OCI-LY3 (cell line): ENCODE data around the gene RAB11FIP5.
"Not testable (repeated sequence)": the region's sequence is repeated elsewhere in the genome, so short reads cannot be mapped to it uniquely, and the experiment has no call there.

Experiments used
- EZH2phosphoT487 ChIP-seq: fragments of 200-600 bp; shearing (Covaris generic); IDR thresholded peaks from 2 replicates; pipeline ENCODE4 v1.6.1; 2018; ENCODE audit warnings: antibody characterized with exemption, mixed run types, low read depth
- TF ChIP-seq, protein P1 (sequence below): fragments of 200-600, 300-600 bp; sonication (generic); IDR thresholded peaks from 2 replicates; pipeline ENCODE4 v1.5.1; 2014; ENCODE audit warnings: antibody characterized with exemption, low read length, low read depth

DNA sequence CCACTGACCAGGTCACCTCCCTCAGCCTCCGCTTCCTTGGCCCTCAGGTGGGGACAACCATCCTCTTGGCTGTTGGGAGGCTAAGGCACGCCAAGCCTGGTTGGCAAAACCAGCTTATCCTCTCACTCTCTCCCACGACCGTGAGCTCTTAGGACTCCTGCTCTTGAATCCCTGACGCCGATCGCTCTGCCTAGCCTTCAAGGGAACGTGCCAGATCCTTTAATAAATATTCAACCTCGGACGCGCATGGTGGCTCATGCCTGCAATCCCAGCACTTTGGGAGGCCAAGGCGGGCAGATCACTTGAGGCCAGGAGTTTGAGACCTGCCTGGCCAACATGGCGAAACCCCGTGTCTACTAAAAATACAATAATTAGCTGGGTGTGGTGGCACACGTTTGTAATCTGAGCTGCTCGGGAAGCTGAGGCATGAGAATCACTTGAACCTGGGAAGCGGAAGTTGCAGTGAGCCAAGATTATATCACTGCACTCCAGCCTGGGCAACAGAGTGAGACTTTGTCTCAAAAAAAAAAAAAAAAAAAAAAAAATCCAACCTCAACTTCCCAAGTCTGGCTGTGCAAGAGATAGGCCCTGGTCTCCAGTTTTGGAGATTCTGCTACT lies 19.0 kb downstream of the RAB11FIP5 start:
- TF ChIP-seq, protein P1, sequence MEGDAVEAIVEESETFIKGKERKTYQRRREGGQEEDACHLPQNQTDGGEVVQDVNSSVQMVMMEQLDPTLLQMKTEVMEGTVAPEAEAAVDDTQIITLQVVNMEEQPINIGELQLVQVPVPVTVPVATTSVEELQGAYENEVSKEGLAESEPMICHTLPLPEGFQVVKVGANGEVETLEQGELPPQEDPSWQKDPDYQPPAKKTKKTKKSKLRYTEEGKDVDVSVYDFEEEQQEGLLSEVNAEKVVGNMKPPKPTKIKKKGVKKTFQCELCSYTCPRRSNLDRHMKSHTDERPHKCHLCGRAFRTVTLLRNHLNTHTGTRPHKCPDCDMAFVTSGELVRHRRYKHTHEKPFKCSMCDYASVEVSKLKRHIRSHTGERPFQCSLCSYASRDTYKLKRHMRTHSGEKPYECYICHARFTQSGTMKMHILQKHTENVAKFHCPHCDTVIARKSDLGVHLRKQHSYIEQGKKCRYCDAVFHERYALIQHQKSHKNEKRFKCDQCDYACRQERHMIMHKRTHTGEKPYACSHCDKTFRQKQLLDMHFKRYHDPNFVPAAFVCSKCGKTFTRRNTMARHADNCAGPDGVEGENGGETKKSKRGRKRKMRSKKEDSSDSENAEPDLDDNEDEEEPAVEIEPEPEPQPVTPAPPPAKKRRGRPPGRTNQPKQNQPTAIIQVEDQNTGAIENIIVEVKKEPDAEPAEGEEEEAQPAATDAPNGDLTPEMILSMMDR = not testable (repeated sequence)
- TF ChIP-seq EZH2phosphoT487 = not testable (repeated sequence)
